Left ventricle myocardium inferior (tissue), 1 donor: Measurements from ENCODE around the gene FNDC7. TPM values are rescaled to one million over a fixed set of nuclear protein-coding genes. Genes with fewer than 3 reads are reported as not detected.

Experiments
- DNase-seq: peaks from one replicate; pipeline ENCODE4 v3.0.0-alpha.2; 2020
- H3K27ac ChIP-seq: fragments of 200-600 bp; replicated peaks from 2 replicates; pipeline ENCODE4 v1.8.0; 2021
- H3K27me3 ChIP-seq: fragments of 200-600 bp; 2 replicates; pipeline ENCODE4 v1.8.0; 2021; ENCODE audit warnings: low read depth
- H3K36me3 ChIP-seq: fragments of 200-600 bp; 2 replicates; pipeline ENCODE4 v1.8.0; 2021
- H3K4me1 ChIP-seq: fragments of 200-600 bp; 2 replicates; pipeline ENCODE4 v1.8.0; 2021
- H3K4me3 ChIP-seq: fragments of 200-600 bp; 2 replicates; pipeline ENCODE4 v1.8.0; 2021; ENCODE audit warnings: mild to moderate bottlenecking, moderate library complexity
- H3K9me3 ChIP-seq: fragments of 200-600 bp; replicated peaks from 2 replicates; pipeline ENCODE4 v1.8.0; 2021
- CTCF ChIP-seq: fragments of 200-600 bp; IDR thresholded peaks from 2 replicates; pipeline ENCODE4 v1.8.0; 2021; ENCODE audit warnings: antibody characterized with exemption, mild to moderate bottlenecking, borderline replicate concordance
- intact Hi-C: fragments of 100-400 bp; cut with micrococcal nuclease; formaldehyde crosslinking; loops from one replicate; pipeline ENCODE4 v1.11.0; 2022
- total RNA-seq: library from RNA; stranded (reverse); fragmentation: NEBNext Ultra II Directional; extraction: Animal tissue kit (Norgen Biotek cat#: 25700); gene quantifications from one replicate; pipeline ENCODE4 v1.2.1, GENCODE V29; 2021
- donor health status: DM: no; HTN: yes; CAD: no; lungs with severe emphysema.

The FNDC7 gene
- total RNA-seq, 1 donor from 2014 or later = not detected

- Histone ChIP-seq H3K9me3 (no peaks in the 10 kb centered on the region), H3K4me1 (peaks cover 8% of the 10 kb centered on the region), H3K27me3 (peaks cover 14% of the 10 kb centered on the region), H3K27ac (no peak overlapping the region), H3K4me3 (no peak overlapping the region), H3K36me3 (no peaks in the 10 kb centered on the region)
- no peak for TF ChIP-seq CTCF
- intact Hi-C loops = no loop called here
- no peak for DNase-seq
These were observed 3.2 kb downstream of the FNDC7 start for GRCh38 chr1:108715932-108716331.

GRCh38 chr1:108716437-108717230 lies 3.9 kb downstream of the FNDC7 start:
- Histone ChIP-seq H3K4me3 (no peak overlapping the region), H3K27me3 (peaks cover 14% of the 10 kb centered on the region), H3K4me1 (peaks cover 8% of the 10 kb centered on the region), H3K27ac (no peak overlapping the region), H3K9me3 (no peaks in the 10 kb centered on the region), H3K36me3 (no peaks in the 10 kb centered on the region)
- no peak for DNase-seq
- intact Hi-C loops = no loop called here
- TF ChIP-seq CTCF = no peak

GRCh38 chr1:108717774-108718316 lies 5.1 kb downstream of the FNDC7 start:
- no peaks in the 10 kb centered on the region for H3K9me3 ChIP-seq
- peaks cover 8% of the 10 kb centered on the region for H3K4me1 ChIP-seq
- no peak overlapping the region for H3K4me3 ChIP-seq
- no peak for TF ChIP-seq CTCF
- no peaks in the 10 kb centered on the region for H3K36me3 ChIP-seq
- H3K27me3 ChIP-seq = peaks cover 11% of the 10 kb centered on the region
- intact Hi-C loops = no loop called here
- H3K27ac ChIP-seq = no peak overlapping the region
- DNase-seq = no peak

GRCh38 chr1:108718927-108719655 lies 6.4 kb downstream of the FNDC7 start:
- intact Hi-C loops = no loop called here
- no peaks in the 10 kb centered on the region for H3K36me3 ChIP-seq
- H3K27ac ChIP-seq = no peak overlapping the region
- H3K9me3 ChIP-seq = no peaks in the 10 kb centered on the region
- no peak for TF ChIP-seq CTCF
- H3K4me1 ChIP-seq = peaks cover 8% of the 10 kb centered on the region
- H3K4me3 ChIP-seq = no peak overlapping the region
- DNase-seq = no peak
- H3K27me3 ChIP-seq = peaks cover 3% of the 10 kb centered on the region

GRCh38 chr1:108719656-108720435 lies 7.1 kb downstream of the FNDC7 start:
- Histone ChIP-seq H3K27ac (no peak overlapping the region), H3K9me3 (no peaks in the 10 kb centered on the region), H3K27me3 (peaks cover 3% of the 10 kb centered on the region), H3K4me1 (peaks cover 8% of the 10 kb centered on the region), H3K36me3 (no peaks in the 10 kb centered on the region), H3K4me3 (no peak overlapping the region)
- DNase-seq = no peak
- no peak for TF ChIP-seq CTCF
- intact Hi-C loops = no loop called here
